K562 (cell line): ENCODE data around the gene MDM4. TPM values are rescaled to one million over a fixed set of nuclear protein-coding genes. Genes with fewer than 3 reads are reported as not detected.

Source experiments
- ATAC-seq: fragments of 200-7000 bp; cut with Tn5 transposase; 3 replicates; pipeline ENCODE4 v1.9.1; 2020; ENCODE audit warnings: moderate library complexity
- BruUV-seq: library from RNA; stranded (reverse); fragments of 400-500 nt; replicated peaks from 2 replicates; lab custom pipeline; 2021; lab: Mats Ljungman, UMichigan
- CTCF ChIA-PET: fragments of 300-600 bp; formaldehyde crosslinking; extraction: SDS; loops from one replicate; lab custom pipeline; 2021; ENCODE audit warnings: low intra/inter-chr PET ratio; lab: Yijun Ruan, JAX
- POLR2A ChIA-PET: fragments of 300-600, 350-650 bp; sonication (Branson Sonifier 250); formaldehyde crosslinking; extraction: SDS; loops from one replicate; lab custom pipeline; 2021; ENCODE audit warnings: antibody characterized with exemption, inconsistent platforms; lab: Yijun Ruan, JAX
- DNase-seq, 4 experiments: peaks; one replicate each; pipeline versions ENCODE4 v3.0.0 to v3.0.0-alpha.2; 2011 to 2018; ENCODE audit warnings: low spot score in 3 of 4, mixed read lengths in 3 of 4; ENCODE audit errors: extremely low read depth in 1 of 4
- FAIRE-seq: peaks from 2 replicates; lab custom pipeline; 2011; peaks lifted over from hg19 to GRCh38; lab: Jason Lieb, UNC
- H2AFZ ChIP-seq: 2 replicates; pipeline ENCODE4 v1.6.0; 2011; ENCODE audit warnings: low read depth, low read length, control low read depth, inconsistent platforms
- H3K27ac ChIP-seq: fragments of 200-600 bp; 3 replicates; pipeline ENCODE4 v1.8.0; 2011; ENCODE audit warnings: low read depth, mild to moderate bottlenecking, control low read depth, inconsistent platforms, low read length, moderate library complexity, mixed read lengths; ENCODE audit errors: extremely low read depth
- H3K27me3 ChIP-seq, 2 experiments: fragments of 300-600 bp in 1 of 2; 2 replicates in 1 of 2; 3 replicates in 1 of 2; pipeline versions ENCODE4 v1.6.0 to v1.8.0; 2011; ENCODE audit warnings: inconsistent platforms in 2 of 2, low read length in 2 of 2, mild to moderate bottlenecking in 1 of 2, mixed read lengths in 1 of 2, moderate library complexity in 1 of 2; ENCODE audit not compliant: control insufficient read depth in 2 of 2, insufficient read depth in 2 of 2
- H3K36me3 ChIP-seq: fragments of 300-600 bp; 3 replicates; pipeline ENCODE4 v1.8.0; 2011; ENCODE audit warnings: mild to moderate bottlenecking, low read length, inconsistent platforms; ENCODE audit not compliant: control insufficient read depth, insufficient read depth
- H3K4me1 ChIP-seq, 2 experiments: fragments of 200-600 bp in 1 of 2; replicated peaks in 1 of 2; 2 replicates in 1 of 2; 3 replicates in 1 of 2; pipeline versions ENCODE4 v1.5.1 to v1.8.0; 2011; ENCODE audit warnings: inconsistent platforms in 2 of 2, low read length in 2 of 2, mild to moderate bottlenecking in 1 of 2, mixed read lengths in 1 of 2, moderate library complexity in 1 of 2; ENCODE audit not compliant: control insufficient read depth in 2 of 2, insufficient read depth in 2 of 2
- H3K4me2 ChIP-seq: 2 replicates; pipeline ENCODE4 v1.6.1; 2011; ENCODE audit warnings: low read length, control low read depth, inconsistent platforms, mixed read lengths; ENCODE audit not compliant: insufficient read depth
- H3K4me3 ChIP-seq: fragments of 200-600 bp; sonication (generic), shearing (Covaris generic); 2 replicates; pipeline ENCODE4 v1.5.1; 2016; ENCODE audit warnings: control low read depth, inconsistent platforms
- H3K79me2 ChIP-seq: fragments of 200-600 bp; 3 replicates; pipeline ENCODE4 v1.8.0; 2011; ENCODE audit warnings: low read length, inconsistent platforms; ENCODE audit not compliant: control insufficient read depth, insufficient read depth
- H3K9ac ChIP-seq, 2 experiments: 2 replicates each; pipeline versions ENCODE4 v1.6.0 to v1.6.1; 2011; ENCODE audit warnings: low read depth in 2 of 2, low read length in 2 of 2, control low read depth in 1 of 2, inconsistent platforms in 1 of 2, mild to moderate bottlenecking in 1 of 2, mixed read lengths in 1 of 2; ENCODE audit not compliant: insufficient read depth in 1 of 2
- H3K9me1 ChIP-seq: one replicate; pipeline ENCODE4 v1.6.0; 2011; ENCODE audit warnings: inconsistent platforms, mild to moderate bottlenecking, low read length, moderate library complexity; ENCODE audit not compliant: control insufficient read depth, insufficient read depth
- H3K9me3 ChIP-seq: replicated peaks from 2 replicates; pipeline ENCODE4 v1.5.1; 2011; ENCODE audit warnings: low read depth, low read length, inconsistent platforms; ENCODE audit not compliant: control insufficient read depth, insufficient read depth
- H4K20me1 ChIP-seq: replicated peaks from 2 replicates; pipeline ENCODE4 v1.6.1; 2011; ENCODE audit warnings: low read length, inconsistent platforms, mixed read lengths; ENCODE audit not compliant: control insufficient read depth, insufficient read depth
- CHCHD3 ChIP-seq: fragments of 250-450 bp; sonication (Bioruptor Pico); IDR thresholded peaks from 2 replicates; pipeline ENCODE4 v2.1.2; 2022; ENCODE audit warnings: mild to moderate bottlenecking
- FOXA3 ChIP-seq, 2 experiments: fragments of 450-650 bp in 1 of 2; sonication (generic) in 1 of 2; formaldehyde crosslinking; IDR thresholded peaks in 1 of 2; conservative IDR thresholded peaks in 1 of 2; 2 replicates each; pipeline versions ENCODE4 v1.4.0 to v1.8.0; 2020 to 2022; ENCODE audit warnings: mild to moderate bottlenecking in 2 of 2, missing genetic modification reagents in 1 of 2
- NFIC ChIP-seq: fragments of 450-650 bp; IDR thresholded peaks from 2 replicates; pipeline ENCODE4 v1.6.1; 2017; ENCODE audit warnings: mild to moderate bottlenecking, inconsistent platforms
- SPI1 ChIP-seq: IDR thresholded peaks from 2 replicates; pipeline ENCODE4 v1.6.1; 2011; ENCODE audit warnings: low read depth, low read length, control low read depth, borderline replicate concordance
- ZNF655 ChIP-seq: fragments of 250-450 bp; sonication (Bioruptor Pico); IDR thresholded peaks from 2 replicates; pipeline ENCODE4 v1.5.0; 2021
- ZNF699 ChIP-seq: fragments of 250-450 bp; sonication (Bioruptor Pico); IDR thresholded peaks from 2 replicates; pipeline ENCODE4 v1.8.0; 2021; ENCODE audit warnings: mild to moderate bottlenecking, moderate library complexity; ENCODE audit not compliant: insufficient replicate concordance
- WGBS: fragments of 100-300 bp; shearing (Covaris generic); methylation state at CpG from one replicate; pipeline ENCODE4 v1.1.6; 2016; ENCODE audit warnings: low coverage, mixed read lengths; ENCODE audit not compliant: insufficient coverage; ENCODE audit errors: missing lambda C conversion rate; 5-methylcytosine and 5-hydroxymethylcytosine counted together
- in situ Hi-C: fragments of 300-500 bp; cut with MboI; formaldehyde crosslinking; loops from 4 replicates; pipeline ENCODE4 v1.15.0; 2018; ENCODE audit warnings: inconsistent platforms, mixed read lengths
- intact Hi-C: fragments of 100-400 bp; cut with micrococcal nuclease; formaldehyde crosslinking; loops from 2 replicates; pipeline ENCODE4 v1.14.2; 2022
- polyA plus RNA-seq, 8 experiments: library from polyadenylated mRNA; depleted of rRNA in 4 of 8; stranded (reverse) in 5 of 8; unstranded in 3 of 8; fragments of >200 nt; fragmentation: Nextera tagmentation in 2 of 8; fragmentation: Illumina TruSeq in 1 of 8; extraction: Ambion mirVana in 2 of 8; extraction: Trizol in 1 of 8; gene quantifications; 2 replicates each; pipeline versions ENCODE4 v1.2.1 to v1.2.3, GENCODE V29; 2011 to 2014; ENCODE audit warnings: inconsistent platforms in 1 of 8, missing spikeins in 1 of 8
- total RNA-seq, 7 experiments: library from RNA; depleted of rRNA in 6 of 7; stranded (reverse); fragments of >200 nt in 6 of 7; fragmentation: Illumina TruSeq in 2 of 7; extraction: Trizol in 2 of 7; gene quantifications; 2 replicates each; pipeline versions ENCODE4 v1.2.1 to v1.2.3, GENCODE V29; 2011 to 2021; ENCODE audit warnings: low replicate concordance in 1 of 7

Gene MDM4
- total and polyA plus RNA-seq, 9 of the 15 experiments (the other 6 are each of a cell fraction or from before 2014, with no cell fraction given) = 3.3 to 61.7 (median 21.2) TPM

GRCh38 chr1:204475656-204476432 is 40.4 kb upstream of the MDM4 start:
- Histone ChIP-seq H3K4me2 (no peak overlapping the region), H3K4me3 (no peak overlapping the region), H3K79me2 (no peaks in the 10 kb centered on the region), H3K9ac (no peak overlapping the region), H2AFZ (no peak overlapping the region), H3K9me1 (no peaks in the 10 kb centered on the region), H4K20me1 (no peaks in the 10 kb centered on the region), H3K9me3 (no peaks in the 10 kb centered on the region), H3K4me1 (peaks cover 4 to 5% of the 10 kb centered on the region in 2 experiments; a peak in 1 of 5 replicates), H3K27me3 (peaks cover 51 to 60% of the 10 kb centered on the region in 2 experiments), H3K36me3 (no peaks in the 10 kb centered on the region), H3K27ac (no peak overlapping the region)
- intact Hi-C loops = no loop called here
- no TSS peak for BruUV-seq
- CTCF ChIA-PET = interaction anchor here (1.1 kb wide), 1 partner anchor 27 kb away, joined by 5 read pairs; no protein-coding TSS in a partner anchor
- TF ChIP-seq CHCHD3 (no peak), FOXA3 (CRISPR knock-in tag; conservative IDR thresholded peaks at IDR 0.05 in 1 of 2, IDR thresholded peaks at IDR 0.05 in 1 of 2) (no peak), ZNF655 (CRISPR knock-in tag) (no peak), ZNF699 (CRISPR knock-in tag) (no peak), NFIC (peak; percentile 60), SPI1 (peak; percentile 55; the same call in 1 of the 2 replicates)
- POLR2A ChIA-PET = interaction anchor here (0.5 kb wide), 1 partner anchor 19 kb away, joined by 3 read pairs; the partner anchor contains the start of gene PIK3C2B
- in situ Hi-C loops = no loop called here
- DNase-seq (no peak), FAIRE-seq (no peak), ATAC-seq (no peak)
- 1% methylated on average over 9 of the region's 9 CpGs for WGBS
